Measurements from ENCODE around the gene RPS6KB2. TPM values are rescaled to one million over a fixed set of nuclear protein-coding genes. Genes with fewer than 3 reads are reported as not detected.

RPS6KB2 gene
- total and polyA plus RNA-seq, 9 of the 15 experiments (the other 6 are each of a cell fraction or from before 2014, with no cell fraction given): 0.42 to 122 (median 82.6) TPM

- TF ChIP-seq, protein P1, sequence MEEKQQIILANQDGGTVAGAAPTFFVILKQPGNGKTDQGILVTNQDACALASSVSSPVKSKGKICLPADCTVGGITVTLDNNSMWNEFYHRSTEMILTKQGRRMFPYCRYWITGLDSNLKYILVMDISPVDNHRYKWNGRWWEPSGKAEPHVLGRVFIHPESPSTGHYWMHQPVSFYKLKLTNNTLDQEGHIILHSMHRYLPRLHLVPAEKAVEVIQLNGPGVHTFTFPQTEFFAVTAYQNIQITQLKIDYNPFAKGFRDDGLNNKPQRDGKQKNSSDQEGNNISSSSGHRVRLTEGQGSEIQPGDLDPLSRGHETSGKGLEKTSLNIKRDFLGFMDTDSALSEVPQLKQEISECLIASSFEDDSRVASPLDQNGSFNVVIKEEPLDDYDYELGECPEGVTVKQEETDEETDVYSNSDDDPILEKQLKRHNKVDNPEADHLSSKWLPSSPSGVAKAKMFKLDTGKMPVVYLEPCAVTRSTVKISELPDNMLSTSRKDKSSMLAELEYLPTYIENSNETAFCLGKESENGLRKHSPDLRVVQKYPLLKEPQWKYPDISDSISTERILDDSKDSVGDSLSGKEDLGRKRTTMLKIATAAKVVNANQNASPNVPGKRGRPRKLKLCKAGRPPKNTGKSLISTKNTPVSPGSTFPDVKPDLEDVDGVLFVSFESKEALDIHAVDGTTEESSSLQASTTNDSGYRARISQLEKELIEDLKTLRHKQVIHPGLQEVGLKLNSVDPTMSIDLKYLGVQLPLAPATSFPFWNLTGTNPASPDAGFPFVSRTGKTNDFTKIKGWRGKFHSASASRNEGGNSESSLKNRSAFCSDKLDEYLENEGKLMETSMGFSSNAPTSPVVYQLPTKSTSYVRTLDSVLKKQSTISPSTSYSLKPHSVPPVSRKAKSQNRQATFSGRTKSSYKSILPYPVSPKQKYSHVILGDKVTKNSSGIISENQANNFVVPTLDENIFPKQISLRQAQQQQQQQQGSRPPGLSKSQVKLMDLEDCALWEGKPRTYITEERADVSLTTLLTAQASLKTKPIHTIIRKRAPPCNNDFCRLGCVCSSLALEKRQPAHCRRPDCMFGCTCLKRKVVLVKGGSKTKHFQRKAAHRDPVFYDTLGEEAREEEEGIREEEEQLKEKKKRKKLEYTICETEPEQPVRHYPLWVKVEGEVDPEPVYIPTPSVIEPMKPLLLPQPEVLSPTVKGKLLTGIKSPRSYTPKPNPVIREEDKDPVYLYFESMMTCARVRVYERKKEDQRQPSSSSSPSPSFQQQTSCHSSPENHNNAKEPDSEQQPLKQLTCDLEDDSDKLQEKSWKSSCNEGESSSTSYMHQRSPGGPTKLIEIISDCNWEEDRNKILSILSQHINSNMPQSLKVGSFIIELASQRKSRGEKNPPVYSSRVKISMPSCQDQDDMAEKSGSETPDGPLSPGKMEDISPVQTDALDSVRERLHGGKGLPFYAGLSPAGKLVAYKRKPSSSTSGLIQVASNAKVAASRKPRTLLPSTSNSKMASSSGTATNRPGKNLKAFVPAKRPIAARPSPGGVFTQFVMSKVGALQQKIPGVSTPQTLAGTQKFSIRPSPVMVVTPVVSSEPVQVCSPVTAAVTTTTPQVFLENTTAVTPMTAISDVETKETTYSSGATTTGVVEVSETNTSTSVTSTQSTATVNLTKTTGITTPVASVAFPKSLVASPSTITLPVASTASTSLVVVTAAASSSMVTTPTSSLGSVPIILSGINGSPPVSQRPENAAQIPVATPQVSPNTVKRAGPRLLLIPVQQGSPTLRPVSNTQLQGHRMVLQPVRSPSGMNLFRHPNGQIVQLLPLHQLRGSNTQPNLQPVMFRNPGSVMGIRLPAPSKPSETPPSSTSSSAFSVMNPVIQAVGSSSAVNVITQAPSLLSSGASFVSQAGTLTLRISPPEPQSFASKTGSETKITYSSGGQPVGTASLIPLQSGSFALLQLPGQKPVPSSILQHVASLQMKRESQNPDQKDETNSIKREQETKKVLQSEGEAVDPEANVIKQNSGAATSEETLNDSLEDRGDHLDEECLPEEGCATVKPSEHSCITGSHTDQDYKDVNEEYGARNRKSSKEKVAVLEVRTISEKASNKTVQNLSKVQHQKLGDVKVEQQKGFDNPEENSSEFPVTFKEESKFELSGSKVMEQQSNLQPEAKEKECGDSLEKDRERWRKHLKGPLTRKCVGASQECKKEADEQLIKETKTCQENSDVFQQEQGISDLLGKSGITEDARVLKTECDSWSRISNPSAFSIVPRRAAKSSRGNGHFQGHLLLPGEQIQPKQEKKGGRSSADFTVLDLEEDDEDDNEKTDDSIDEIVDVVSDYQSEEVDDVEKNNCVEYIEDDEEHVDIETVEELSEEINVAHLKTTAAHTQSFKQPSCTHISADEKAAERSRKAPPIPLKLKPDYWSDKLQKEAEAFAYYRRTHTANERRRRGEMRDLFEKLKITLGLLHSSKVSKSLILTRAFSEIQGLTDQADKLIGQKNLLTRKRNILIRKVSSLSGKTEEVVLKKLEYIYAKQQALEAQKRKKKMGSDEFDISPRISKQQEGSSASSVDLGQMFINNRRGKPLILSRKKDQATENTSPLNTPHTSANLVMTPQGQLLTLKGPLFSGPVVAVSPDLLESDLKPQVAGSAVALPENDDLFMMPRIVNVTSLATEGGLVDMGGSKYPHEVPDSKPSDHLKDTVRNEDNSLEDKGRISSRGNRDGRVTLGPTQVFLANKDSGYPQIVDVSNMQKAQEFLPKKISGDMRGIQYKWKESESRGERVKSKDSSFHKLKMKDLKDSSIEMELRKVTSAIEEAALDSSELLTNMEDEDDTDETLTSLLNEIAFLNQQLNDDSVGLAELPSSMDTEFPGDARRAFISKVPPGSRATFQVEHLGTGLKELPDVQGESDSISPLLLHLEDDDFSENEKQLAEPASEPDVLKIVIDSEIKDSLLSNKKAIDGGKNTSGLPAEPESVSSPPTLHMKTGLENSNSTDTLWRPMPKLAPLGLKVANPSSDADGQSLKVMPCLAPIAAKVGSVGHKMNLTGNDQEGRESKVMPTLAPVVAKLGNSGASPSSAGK (IDR thresholded peaks at IDR 0.05): peak; percentile 86
- TF ChIP-seq CBX1 (IDR thresholded peaks at IDR 0.05; ENCODE audit: low read depth): peak; percentile 28; the same call in 1 of the 2 replicates
- peak; percentile 29; the same call in 1 of the 2 replicates for TF ChIP-seq FOSL1 (tag; conservative IDR thresholded peaks at IDR 0.05)
- TF ChIP-seq CREM (IDR thresholded peaks at IDR 0.05; ENCODE audit: low read depth): peak; percentile 4; the same call in 1 of the 2 replicates
- TF ChIP-seq FOXK2 (conservative IDR thresholded peaks at IDR 0.05 in 1 of 2, IDR thresholded peaks at IDR 0.05 in 1 of 2; ENCODE audit: low read depth in 2 of 2): 0 out of 4 replicates have a peak, but pooled peaks of 1 of the 2 experiments have one; percentile 32
- peak; percentile 86 for TF ChIP-seq TAF1 (IDR thresholded peaks at IDR 0.05; ENCODE audit: control insufficient read depth, extremely low read depth, insufficient read depth, low read length, severe bottlenecking)
- TF ChIP-seq TAF7 (tag; IDR thresholded peaks at IDR 0.05): peak; percentile 55; the same call in 1 of the 2 replicates
- peak; percentile 3; the same call in 1 of the 2 replicates for TF ChIP-seq MAX (CRISPR knock-in tag; IDR thresholded peaks at IDR 0.05)
- peak; percentile 67; the same call in 1 of the 2 replicates for TF ChIP-seq KDM2B (CRISPR knock-in tag; IDR thresholded peaks at IDR 0.05)
- no peak for TF ChIP-seq EZH2 (IDR thresholded peaks at IDR 0.05; ENCODE audit: borderline replicate concordance, low read depth, low read length)
- no peak for TF ChIP-seq HOXB6 (CRISPR knock-in tag; IDR thresholded peaks at IDR 0.05; ENCODE audit: borderline replicate concordance)
- TF ChIP-seq HMG20B (CRISPR knock-in tag; IDR thresholded peaks at IDR 0.05): 0 out of 2 replicates have a peak, but pooled peaks have one; percentile 49
- TF ChIP-seq PYGO2 (tag; IDR thresholded peaks at IDR 0.05): no peak
- peak; percentile 97 for TF ChIP-seq RAD51 (IDR thresholded peaks at IDR 0.05; ENCODE audit: borderline replicate concordance, low read depth)
- peak; percentile 70; the same call in 1 of the 2 replicates for TF ChIP-seq ZNF780A (CRISPR knock-in tag; IDR thresholded peaks at IDR 0.05)
- TF ChIP-seq SPI1 (IDR thresholded peaks at IDR 0.05; ENCODE audit: borderline replicate concordance, low read depth, low read length): 0 out of 2 replicates have a peak, but pooled peaks have one; percentile 24
These were observed 36.3 kb downstream of the RPS6KB2 start (continued) for GRCh38 chr11:67464411-67465188.

All from K562 (cell line).